ENCODE data around the gene PTPRF. TPM values are rescaled to one million over a fixed set of nuclear protein-coding genes. Genes with fewer than 3 reads are reported as not detected.
A peak's percentile ranks its signal among the peaks of the same experiment; 100 is the strongest.

PTPRF gene
- total RNA-seq, 5 donors from 2014 or later (not counting 1 experiment from before 2014, with no cell fraction given), result 0.07 to 2.6 (median 1.9) TPM

GRCh38 chr1:43554444-43554992, 23.8 kb downstream of the PTPRF start:
- ChIA-PET CTCF (no interaction called here), POLR2A (no interaction called here)
- H3K9me3 ChIP-seq, result no peaks in the 10 kb centered on the region
- Mint-ChIP-seq H3K36me3 (no peaks in the 10 kb centered on the region), H3K4me3 (no peak overlapping the region), H3K4me1 (peaks cover 4 to 15% (median 13%) of the 10 kb centered on the region in 3 donors), H3K27me3 (peaks cover 0 to 15% of the 10 kb centered on the region in 2 donors), H3K9me3 (no peaks in the 10 kb centered on the region), H3K27ac (no peak overlapping the region)
- H3K4me3 ChIP-seq (ENCODE audit: control insufficient read depth in 1 of 2, extremely low read depth in 1 of 2, low read length in 1 of 2), result no peak overlapping the region
- no peaks in the 10 kb centered on the region for H3K36me3 ChIP-seq (ENCODE audit: control insufficient read depth in 2 of 2, extremely low read depth in 1 of 2, insufficient read depth in 1 of 2, low read length in 1 of 2)
- H3K27ac ChIP-seq (ENCODE audit: low read length), result no peak overlapping the region
- DNase-seq (peak in 8 of 35 experiments; percentile 7 to 31 (median 17)), ATAC-seq (replicated peaks in 1 of 4) (peak; percentile 50 to 76 (median 63))
- peaks cover 0 to 31% of the 10 kb centered on the region in 2 experiments for H3K27me3 ChIP-seq (replicated peaks in 1 of 2; ENCODE audit: control insufficient read depth in 2 of 2, extremely low read depth in 1 of 2, insufficient read depth in 2 of 2, low read length in 1 of 2)
- H3K4me1 ChIP-seq (ENCODE audit: control insufficient read depth in 1 of 2, extremely low read depth in 1 of 2, insufficient read depth in 2 of 2, low read length in 2 of 2), result peaks cover 0 to 7% of the 10 kb centered on the region in 2 experiments
- no CpG with 5 or more reads among the region's 6 CpGs for WGBS (ENCODE audit: insufficient coverage)

GRCh38 chr1:43556782-43557181, 26.1 kb downstream of the PTPRF start:
- H3K4me1 Mint-ChIP-seq, result peaks cover 0 to 8% (median 8%) of the 10 kb centered on the region in 3 donors
- peaks cover 0 to 35% of the 10 kb centered on the region in 2 experiments for H3K27me3 ChIP-seq (replicated peaks in 1 of 2; ENCODE audit: control insufficient read depth in 2 of 2, extremely low read depth in 1 of 2, insufficient read depth in 2 of 2, low read length in 1 of 2)
- POLR2A ChIA-PET, result no interaction called here
- no peaks in the 10 kb centered on the region for H3K4me1 ChIP-seq (ENCODE audit: control insufficient read depth in 1 of 2, extremely low read depth in 1 of 2, insufficient read depth in 2 of 2, low read length in 2 of 2)
- no peak overlapping the region for H3K27ac ChIP-seq (ENCODE audit: low read length)
- no peaks in the 10 kb centered on the region for H3K36me3 Mint-ChIP-seq
- ATAC-seq (replicated peaks in 1 of 4) (no peak), DNase-seq (no peak)
- no peaks in the 10 kb centered on the region for H3K9me3 ChIP-seq
- no peak overlapping the region for H3K4me3 Mint-ChIP-seq
- no peaks in the 10 kb centered on the region for H3K9me3 Mint-ChIP-seq
- no peak overlapping the region for H3K27ac Mint-ChIP-seq
- CTCF ChIA-PET, result no interaction called here
- peaks cover 0 to 2% of the 10 kb centered on the region in 2 donors for H3K27me3 Mint-ChIP-seq
- H3K36me3 ChIP-seq (ENCODE audit: control insufficient read depth in 2 of 2, extremely low read depth in 1 of 2, insufficient read depth in 1 of 2, low read length in 1 of 2), result no peaks in the 10 kb centered on the region
- 94% methylated on average over 5 of the region's 6 CpGs for WGBS (ENCODE audit: insufficient coverage)
- H3K4me3 ChIP-seq (ENCODE audit: control insufficient read depth in 1 of 2, extremely low read depth in 1 of 2, low read length in 1 of 2), result no peak overlapping the region

- DNase-seq (no peak), ATAC-seq (replicated peaks in 1 of 4) (peak in 1 of 4 experiments; percentile 12)
- 70% methylated on average over 3 of the region's 9 CpGs for WGBS (ENCODE audit: insufficient coverage)
- no peaks in the 10 kb centered on the region for H3K9me3 Mint-ChIP-seq
- H3K4me1 ChIP-seq (ENCODE audit: control insufficient read depth in 1 of 2, extremely low read depth in 1 of 2, insufficient read depth in 2 of 2, low read length in 2 of 2), result no peaks in the 10 kb centered on the region
- no peaks in the 10 kb centered on the region for H3K36me3 Mint-ChIP-seq
- no peak overlapping the region for H3K27ac Mint-ChIP-seq
- peaks cover 0 to 38% of the 10 kb centered on the region in 2 experiments for H3K27me3 ChIP-seq (replicated peaks in 1 of 2; ENCODE audit: control insufficient read depth in 2 of 2, extremely low read depth in 1 of 2, insufficient read depth in 2 of 2, low read length in 1 of 2)
- H3K27ac ChIP-seq (ENCODE audit: low read length), result no peak overlapping the region
- ChIA-PET POLR2A (interaction anchor here in 1 of 2 donors (0.7 kb wide), 1 partner anchor 29 kb away, joined by 5 read pairs; no protein-coding TSS in a partner anchor), CTCF (interaction anchor here in 1 of 2 donors (0.6 kb wide), 1 partner anchor 511 kb away, joined by 9 read pairs; no protein-coding TSS in a partner anchor)
- no peak overlapping the region for H3K4me3 ChIP-seq (ENCODE audit: control insufficient read depth in 1 of 2, extremely low read depth in 1 of 2, low read length in 1 of 2)
- no peak overlapping the region for H3K4me3 Mint-ChIP-seq
- H3K36me3 ChIP-seq (ENCODE audit: control insufficient read depth in 2 of 2, extremely low read depth in 1 of 2, insufficient read depth in 1 of 2, low read length in 1 of 2), result no peaks in the 10 kb centered on the region
- H3K9me3 ChIP-seq, result no peaks in the 10 kb centered on the region
- peaks cover 0 to 8% (median 8%) of the 10 kb centered on the region in 3 donors for H3K4me1 Mint-ChIP-seq
- H3K27me3 Mint-ChIP-seq, result peaks cover 0 to 2% of the 10 kb centered on the region in 2 donors
These were observed 27.1 kb downstream of the PTPRF start for GRCh38 chr1:43557744-43558245.

GRCh38 chr1:43558346-43558841, 27.7 kb downstream of the PTPRF start:
- Histone ChIP-seq H3K4me1 (ENCODE audit: control insufficient read depth in 1 of 2, extremely low read depth in 1 of 2, insufficient read depth in 2 of 2, low read length in 2 of 2) (no peaks in the 10 kb centered on the region), H3K27me3 (replicated peaks in 1 of 2; ENCODE audit: control insufficient read depth in 2 of 2, extremely low read depth in 1 of 2, insufficient read depth in 2 of 2, low read length in 1 of 2) (peaks cover 0 to 38% of the 10 kb centered on the region in 2 experiments), H3K36me3 (ENCODE audit: control insufficient read depth in 2 of 2, extremely low read depth in 1 of 2, insufficient read depth in 1 of 2, low read length in 1 of 2) (no peaks in the 10 kb centered on the region), H3K9me3 (no peaks in the 10 kb centered on the region), H3K4me3 (ENCODE audit: control insufficient read depth in 1 of 2, extremely low read depth in 1 of 2, low read length in 1 of 2) (no peak overlapping the region), H3K27ac (ENCODE audit: low read length) (no peak overlapping the region)
- Mint-ChIP-seq H3K27ac (no peak overlapping the region), H3K9me3 (no peaks in the 10 kb centered on the region), H3K27me3 (peaks cover 0 to 3% of the 10 kb centered on the region in 2 donors), H3K36me3 (no peaks in the 10 kb centered on the region), H3K4me3 (no peak overlapping the region), H3K4me1 (peaks cover 0 to 8% (median 8%) of the 10 kb centered on the region in 3 donors)
- ChIA-PET CTCF (interaction anchor here in 1 of 2 donors (0.6 kb wide), 1 partner anchor 511 kb away, joined by 9 read pairs; no protein-coding TSS in a partner anchor), POLR2A (interaction anchor here in 1 of 2 donors (0.7 kb wide), 1 partner anchor 30 kb away, joined by 5 read pairs; no protein-coding TSS in a partner anchor)
- no peak for ATAC-seq (replicated peaks in 1 of 4)
- DNase-seq, result no peak
- 62% methylated on average over 4 of the region's 21 CpGs for WGBS (ENCODE audit: insufficient coverage)

GRCh38 chr1:43559714-43560113, 29.0 kb downstream of the PTPRF start:
- H3K27ac ChIP-seq (ENCODE audit: low read length), result no peak overlapping the region
- DNase-seq (no peak), ATAC-seq (replicated peaks in 1 of 4) (no peak)
- peaks cover 0 to 3% (median 3%) of the 10 kb centered on the region in 3 donors for H3K4me1 Mint-ChIP-seq
- H3K36me3 Mint-ChIP-seq, result no peaks in the 10 kb centered on the region
- no peak overlapping the region for H3K4me3 ChIP-seq (ENCODE audit: control insufficient read depth in 1 of 2, extremely low read depth in 1 of 2, low read length in 1 of 2)
- no peaks in the 10 kb centered on the region for H3K36me3 ChIP-seq (ENCODE audit: control insufficient read depth in 2 of 2, extremely low read depth in 1 of 2, insufficient read depth in 1 of 2, low read length in 1 of 2)
- H3K4me3 Mint-ChIP-seq, result no peak overlapping the region
- WGBS (ENCODE audit: insufficient coverage), result 96% methylated on average over 6 of the region's 6 CpGs
- H3K27me3 ChIP-seq (replicated peaks in 1 of 2; ENCODE audit: control insufficient read depth in 2 of 2, extremely low read depth in 1 of 2, insufficient read depth in 2 of 2, low read length in 1 of 2), result peaks cover 0 to 40% of the 10 kb centered on the region in 2 experiments
- POLR2A ChIA-PET, result no interaction called here
- H3K27ac Mint-ChIP-seq, result no peak overlapping the region
- no peaks in the 10 kb centered on the region for H3K9me3 ChIP-seq
- CTCF ChIA-PET, result no interaction called here
- no peaks in the 10 kb centered on the region for H3K9me3 Mint-ChIP-seq
- peaks cover 0 to 8% of the 10 kb centered on the region in 2 donors for H3K27me3 Mint-ChIP-seq
- no peaks in the 10 kb centered on the region for H3K4me1 ChIP-seq (ENCODE audit: control insufficient read depth in 1 of 2, extremely low read depth in 1 of 2, insufficient read depth in 2 of 2, low read length in 2 of 2)

- no peak overlapping the region for H3K27ac ChIP-seq (ENCODE audit: low read length)
- peaks cover 0 to 3% (median 2%) of the 10 kb centered on the region in 3 donors for H3K4me1 Mint-ChIP-seq
- no peaks in the 10 kb centered on the region for H3K36me3 ChIP-seq (ENCODE audit: control insufficient read depth in 2 of 2, extremely low read depth in 1 of 2, insufficient read depth in 1 of 2, low read length in 1 of 2)
- 72% methylated on average over 5 of the region's 6 CpGs for WGBS (ENCODE audit: insufficient coverage)
- H3K9me3 Mint-ChIP-seq, result no peaks in the 10 kb centered on the region
- CTCF ChIA-PET, result no interaction called here
- H3K27me3 ChIP-seq (replicated peaks in 1 of 2; ENCODE audit: control insufficient read depth in 2 of 2, extremely low read depth in 1 of 2, insufficient read depth in 2 of 2, low read length in 1 of 2), result peaks cover 0 to 45% of the 10 kb centered on the region in 2 experiments
- no peaks in the 10 kb centered on the region for H3K9me3 ChIP-seq
- no peak overlapping the region for H3K4me3 Mint-ChIP-seq
- peaks cover 0 to 12% of the 10 kb centered on the region in 2 donors for H3K27me3 Mint-ChIP-seq
- ATAC-seq (replicated peaks in 1 of 4) (no peak), DNase-seq (no peak)
- H3K27ac Mint-ChIP-seq, result no peak overlapping the region
- H3K36me3 Mint-ChIP-seq, result no peaks in the 10 kb centered on the region
- peaks cover 0 to 4% of the 10 kb centered on the region in 2 experiments for H3K4me1 ChIP-seq (ENCODE audit: control insufficient read depth in 1 of 2, extremely low read depth in 1 of 2, insufficient read depth in 2 of 2, low read length in 2 of 2)
- POLR2A ChIA-PET, result no interaction called here
- H3K4me3 ChIP-seq (ENCODE audit: control insufficient read depth in 1 of 2, extremely low read depth in 1 of 2, low read length in 1 of 2), result no peak overlapping the region
These were observed 29.6 kb downstream of the PTPRF start for GRCh38 chr1:43560286-43560685.

Measured in T-cell (primary cell).